HG03442 (cell line): Measurements from ENCODE around the gene CDH26.

Experiments used
- ATAC-seq: cut with Tn5 transposase; IDR thresholded peaks from one replicate; pipeline ENCODE4 v1.9.1; 2021; ENCODE audit warnings: mild to moderate bottlenecking, moderate library complexity; ENCODE audit not compliant: unreplicated experiment

CDH26 gene

GRCh38 chr20:60057866-60058807 lies 99.9 kb downstream of the CDH26 start:
- no peak for ATAC-seq

- ATAC-seq, result no peak
Measured at GRCh38 chr20:60058879-60059278, 100.7 kb downstream of the CDH26 start.

- no peak for ATAC-seq
Measured at GRCh38 chr20:60060006-60060557, 101.9 kb downstream of the CDH26 start.

GRCh38 chr20:60060593-60060992 lies 102.4 kb downstream of the CDH26 start:
- no peak for ATAC-seq

- ATAC-seq, result no peak
Measured at GRCh38 chr20:60062431-60063047, 104.3 kb downstream of the CDH26 start.

- no peak for ATAC-seq
Measured at GRCh38 chr20:60063048-60063451, 104.8 kb downstream of the CDH26 start.

GRCh38 chr20:60063739-60064380 lies 105.6 kb downstream of the CDH26 start:
- no peak for ATAC-seq
